ENCODE data around the gene PTPRS.

PTPRS gene

DNA sequence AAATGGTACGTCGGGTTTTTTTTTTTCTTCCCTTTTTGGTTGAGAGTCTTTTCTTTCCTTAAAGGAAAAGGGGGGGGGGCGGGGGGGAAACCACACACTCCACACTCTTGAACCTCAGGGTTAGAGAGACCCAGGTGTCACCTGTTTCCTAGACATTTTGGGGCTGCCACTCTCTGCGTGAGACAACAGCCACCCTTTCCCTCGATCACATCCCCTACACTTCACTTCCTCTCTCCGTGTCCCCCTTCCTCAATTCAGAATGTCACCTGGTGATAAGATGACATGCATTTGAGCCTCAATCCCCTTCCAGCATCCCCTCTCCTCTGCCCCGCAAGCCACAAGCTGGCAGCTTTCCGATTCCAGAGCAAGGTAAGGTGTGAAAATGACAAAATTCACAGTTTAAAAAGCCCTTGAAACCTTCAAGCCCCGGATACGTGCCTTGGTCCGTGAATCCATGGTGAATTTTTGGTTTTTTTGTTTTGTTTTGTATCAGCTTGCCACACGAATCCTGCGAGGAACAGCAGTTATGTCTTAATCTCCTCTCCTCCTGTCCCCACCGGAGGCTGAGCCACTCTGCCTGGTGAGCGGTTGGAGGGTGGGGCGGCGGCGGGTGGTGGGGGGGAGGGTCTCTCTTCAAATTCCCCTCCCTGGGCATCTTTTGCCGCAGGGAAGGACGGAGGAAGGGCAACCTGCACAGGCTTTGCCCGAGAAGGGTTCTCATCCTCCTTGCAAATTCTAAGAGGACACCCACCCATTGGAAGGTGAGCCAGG, 4.2 kb downstream of the PTPRS start:
- no peak for DNase-seq (ENCODE audit: low read depth in 1 of 2, low spot score in 1 of 2)
- Histone ChIP-seq H3K27me3 (ENCODE audit: insufficient read depth, poor library complexity, severe bottlenecking) (peaks cover 35% of the 10 kb centered on the region), H3K27ac (replicated peaks) (no peak overlapping the region), H3K4me3 (replicated peaks; ENCODE audit: insufficient read depth, low read length) (no peak overlapping the region)
- TF ChIP-seq GABPA (IDR thresholded peaks at IDR 0.05; ENCODE audit: low read depth) (no peak), SPI1 (IDR thresholded peaks at IDR 0.05; ENCODE audit: borderline replicate concordance, low read depth) (peak; percentile 25; the same call in 1 of the 2 replicates)

DNA sequence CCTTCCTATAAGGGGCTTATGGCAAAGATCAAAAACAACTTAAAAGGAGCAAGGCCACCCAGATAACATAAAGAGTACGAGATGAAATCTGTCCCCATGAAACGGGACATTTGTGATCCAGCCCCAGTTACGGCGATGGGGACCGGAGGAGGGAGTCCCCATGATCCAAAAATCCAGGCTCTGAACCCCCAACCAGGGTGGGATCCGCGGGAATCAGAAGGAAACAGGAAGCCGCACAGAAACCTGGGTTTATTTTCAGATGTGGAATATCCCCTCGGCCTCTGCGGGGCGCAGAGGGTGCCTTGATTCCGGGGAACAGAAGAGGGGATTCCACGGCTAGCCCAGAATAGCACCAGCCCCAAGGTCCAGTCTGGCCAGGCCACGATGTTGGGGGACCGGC, 5.0 kb downstream of the PTPRS start:
- no peak overlapping the region for H3K4me3 ChIP-seq (replicated peaks; ENCODE audit: insufficient read depth, low read length)
- H3K27me3 ChIP-seq (ENCODE audit: insufficient read depth, poor library complexity, severe bottlenecking) = peaks cover 35% of the 10 kb centered on the region
- TF ChIP-seq POLR2AphosphoS5 (IDR thresholded peaks at IDR 0.05; ENCODE audit: low read depth) (no peak), CTCF (IDR thresholded peaks at IDR 0.05; ENCODE audit: insufficient read depth, low read length) (no peak), GABPA (IDR thresholded peaks at IDR 0.05; ENCODE audit: low read depth) (no peak), SPI1 (IDR thresholded peaks at IDR 0.05; ENCODE audit: borderline replicate concordance, low read depth) (no peak)
- TF ChIP-seq, protein P1, sequence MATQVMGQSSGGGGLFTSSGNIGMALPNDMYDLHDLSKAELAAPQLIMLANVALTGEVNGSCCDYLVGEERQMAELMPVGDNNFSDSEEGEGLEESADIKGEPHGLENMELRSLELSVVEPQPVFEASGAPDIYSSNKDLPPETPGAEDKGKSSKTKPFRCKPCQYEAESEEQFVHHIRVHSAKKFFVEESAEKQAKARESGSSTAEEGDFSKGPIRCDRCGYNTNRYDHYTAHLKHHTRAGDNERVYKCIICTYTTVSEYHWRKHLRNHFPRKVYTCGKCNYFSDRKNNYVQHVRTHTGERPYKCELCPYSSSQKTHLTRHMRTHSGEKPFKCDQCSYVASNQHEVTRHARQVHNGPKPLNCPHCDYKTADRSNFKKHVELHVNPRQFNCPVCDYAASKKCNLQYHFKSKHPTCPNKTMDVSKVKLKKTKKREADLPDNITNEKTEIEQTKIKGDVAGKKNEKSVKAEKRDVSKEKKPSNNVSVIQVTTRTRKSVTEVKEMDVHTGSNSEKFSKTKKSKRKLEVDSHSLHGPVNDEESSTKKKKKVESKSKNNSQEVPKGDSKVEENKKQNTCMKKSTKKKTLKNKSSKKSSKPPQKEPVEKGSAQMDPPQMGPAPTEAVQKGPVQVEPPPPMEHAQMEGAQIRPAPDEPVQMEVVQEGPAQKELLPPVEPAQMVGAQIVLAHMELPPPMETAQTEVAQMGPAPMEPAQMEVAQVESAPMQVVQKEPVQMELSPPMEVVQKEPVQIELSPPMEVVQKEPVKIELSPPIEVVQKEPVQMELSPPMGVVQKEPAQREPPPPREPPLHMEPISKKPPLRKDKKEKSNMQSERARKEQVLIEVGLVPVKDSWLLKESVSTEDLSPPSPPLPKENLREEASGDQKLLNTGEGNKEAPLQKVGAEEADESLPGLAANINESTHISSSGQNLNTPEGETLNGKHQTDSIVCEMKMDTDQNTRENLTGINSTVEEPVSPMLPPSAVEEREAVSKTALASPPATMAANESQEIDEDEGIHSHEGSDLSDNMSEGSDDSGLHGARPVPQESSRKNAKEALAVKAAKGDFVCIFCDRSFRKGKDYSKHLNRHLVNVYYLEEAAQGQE (IDR thresholded peaks at IDR 0.05; ENCODE audit: insufficient replicate concordance, low read depth) = no peak
- H3K27ac ChIP-seq (replicated peaks) = no peak overlapping the region
- DNase-seq (ENCODE audit: low read depth in 1 of 2, low spot score in 1 of 2) = no peak

GRCh38 chr19:5334824-5335500, 5.7 kb downstream of the PTPRS start:
- no peak overlapping the region for H3K4me3 ChIP-seq (replicated peaks; ENCODE audit: insufficient read depth, low read length)
- peaks cover 34% of the 10 kb centered on the region for H3K27me3 ChIP-seq (ENCODE audit: insufficient read depth, poor library complexity, severe bottlenecking)
- no peak for DNase-seq (ENCODE audit: low read depth in 1 of 2, low spot score in 1 of 2)
- no peak overlapping the region for H3K27ac ChIP-seq (replicated peaks)
- TF ChIP-seq CTCF (IDR thresholded peaks at IDR 0.05; ENCODE audit: insufficient read depth, low read length) (no peak), POLR2AphosphoS5 (IDR thresholded peaks at IDR 0.05; ENCODE audit: low read depth) (no peak), SPI1 (IDR thresholded peaks at IDR 0.05; ENCODE audit: borderline replicate concordance, low read depth) (no peak), GABPA (IDR thresholded peaks at IDR 0.05; ENCODE audit: low read depth) (no peak)
- TF ChIP-seq, protein P1 (IDR thresholded peaks at IDR 0.05; ENCODE audit: insufficient replicate concordance, low read depth) = no peak

- peaks cover 28% of the 10 kb centered on the region for H3K27me3 ChIP-seq (ENCODE audit: insufficient read depth, poor library complexity, severe bottlenecking)
- H3K4me3 ChIP-seq (replicated peaks; ENCODE audit: insufficient read depth, low read length) = no peak overlapping the region
- TF ChIP-seq SPI1 (IDR thresholded peaks at IDR 0.05; ENCODE audit: borderline replicate concordance, low read depth) = no peak
- TF ChIP-seq, protein P1 (IDR thresholded peaks at IDR 0.05; ENCODE audit: insufficient replicate concordance, low read depth) = no peak
- no peak for TF ChIP-seq GABPA (IDR thresholded peaks at IDR 0.05; ENCODE audit: low read depth)
- no peak for TF ChIP-seq CTCF (IDR thresholded peaks at IDR 0.05; ENCODE audit: insufficient read depth, low read length)
- no peak for TF ChIP-seq POLR2AphosphoS5 (IDR thresholded peaks at IDR 0.05; ENCODE audit: low read depth)
- no peak overlapping the region for H3K27ac ChIP-seq (replicated peaks)
- no peak for DNase-seq (ENCODE audit: low read depth in 1 of 2, low spot score in 1 of 2)
Observed at GRCh38 chr19:5334366-5334739, 6.3 kb downstream of the PTPRS start.

All from HL-60 (cell line).